ENCODE results near the gene HDHD3. TPM values are rescaled to one million over a fixed set of nuclear protein-coding genes. Genes with fewer than 3 reads are reported as not detected.

HDHD3 gene
- total RNA-seq, 1 donor from 2014 or later, result 15.4 TPM

DNA sequence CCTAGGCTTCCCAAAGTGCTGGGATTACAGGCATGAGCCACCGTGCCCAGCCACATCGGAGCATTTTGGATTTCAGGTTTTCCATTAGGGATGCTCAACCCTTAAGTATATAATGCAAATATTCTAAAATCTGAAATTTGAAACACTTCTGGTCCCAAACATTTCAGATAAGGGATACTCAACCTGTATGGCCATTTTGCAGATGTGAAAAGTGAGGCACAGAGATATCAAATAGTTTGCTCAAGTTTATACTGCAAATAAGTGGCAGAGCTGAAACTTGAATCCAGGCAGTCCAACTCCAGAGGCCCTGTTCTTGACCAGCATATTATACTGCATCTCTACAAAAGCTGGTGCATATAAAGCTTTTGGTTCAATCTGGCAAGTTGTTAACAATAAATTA, 39.1 kb downstream of the HDHD3 start:
- no peak for DNase-seq (ENCODE audit: low spot score)

DNA sequence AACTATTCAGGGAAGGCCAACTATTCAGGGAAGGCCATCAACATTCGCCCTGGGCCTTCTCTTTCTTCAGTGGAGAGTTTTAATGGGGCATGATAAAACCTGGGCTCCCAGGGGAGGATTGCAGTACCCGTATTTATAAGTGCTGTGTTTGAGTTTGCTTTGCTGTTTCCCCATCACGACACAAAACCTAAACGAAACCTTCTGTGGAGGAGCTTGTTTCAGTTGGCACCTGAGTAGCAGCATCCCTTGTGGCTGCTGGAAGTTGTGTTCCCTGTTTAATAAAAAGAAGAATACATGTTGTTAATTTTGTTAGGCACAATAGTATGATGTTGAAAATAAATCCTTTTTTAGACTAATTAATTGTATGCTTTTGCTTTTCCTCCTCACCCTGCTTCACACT, 45.0 kb downstream of the HDHD3 start:
- no peak for DNase-seq (ENCODE audit: low spot score)

DNA sequence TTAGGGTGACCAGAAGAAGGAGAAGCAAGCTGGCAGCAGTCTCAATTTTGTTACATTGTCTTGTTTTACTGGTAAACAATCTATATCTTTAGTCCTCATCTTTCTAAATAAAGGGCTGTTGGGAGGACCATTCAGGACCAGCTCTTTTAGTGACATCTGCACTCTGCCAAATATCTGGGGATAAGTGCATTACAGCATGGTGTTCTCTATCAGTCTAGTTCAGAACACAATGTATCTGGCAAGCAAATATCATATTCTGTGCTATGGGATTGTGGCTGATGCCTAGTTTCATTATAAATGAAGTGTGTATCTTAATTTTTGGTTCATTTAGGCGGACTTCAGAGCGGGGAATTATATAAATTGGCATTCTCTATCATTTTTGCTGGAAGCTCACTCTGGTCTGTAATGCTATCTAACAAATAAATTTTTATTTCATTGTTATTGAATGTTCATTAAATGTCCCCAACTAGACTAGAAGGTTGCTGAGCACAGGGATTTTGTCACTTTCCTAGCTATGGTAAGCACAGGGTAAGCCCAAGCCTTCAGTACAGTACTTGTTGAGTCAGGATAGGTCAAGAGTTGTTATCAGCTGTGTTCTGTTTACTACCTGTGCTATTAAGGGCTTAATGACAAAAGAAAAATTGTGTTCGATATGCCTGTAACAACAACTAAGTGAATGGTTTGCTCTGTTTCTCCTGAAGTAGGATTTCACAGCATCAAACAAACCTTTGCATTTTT, 48.6 kb downstream of the HDHD3 start:
- no peak for DNase-seq (ENCODE audit: low spot score)

DNA sequence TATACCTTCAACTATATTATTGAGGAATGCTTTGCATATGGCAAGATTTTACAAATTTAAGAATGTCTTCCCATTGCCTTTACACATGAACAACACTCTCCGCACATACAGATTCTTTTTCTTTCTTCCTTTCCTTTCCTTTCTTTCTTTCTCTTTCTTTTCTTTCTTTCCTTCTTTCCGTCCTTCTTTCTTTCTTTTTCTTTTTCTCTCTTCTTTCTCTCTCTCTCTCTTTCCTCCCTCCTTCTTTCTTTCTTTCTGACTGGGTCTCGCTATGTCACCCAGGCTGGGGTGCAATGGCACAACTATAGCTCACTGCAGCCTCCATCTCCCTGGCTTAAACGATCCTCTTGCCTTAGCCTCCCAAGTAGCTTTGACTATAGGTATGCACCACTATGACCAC, 50.6 kb downstream of the HDHD3 start:
- DNase-seq (ENCODE audit: low spot score), result no peak

Other genes with a start within 250 kb of the HDHD3 start
- 62.4 TPM for gene SLC31A2, start 226.0 kb downstream of the HDHD3 start, total RNA-seq
- 37.3 TPM for gene FKBP15, start 155.7 kb downstream of the HDHD3 start, total RNA-seq
- gene SLC31A1, start 155.4 kb downstream of the HDHD3 start, total RNA-seq, result 34.6 TPM
- 32.7 TPM for gene CDC26, start 101.4 kb downstream of the HDHD3 start, total RNA-seq
- 18.3 TPM for gene PRPF4, start 101.3 kb downstream of the HDHD3 start, total RNA-seq
- gene RNF183, start 73.6 kb downstream of the HDHD3 start, total RNA-seq, result not detected
- gene WDR31, start 36.7 kb downstream of the HDHD3 start, total RNA-seq, result 4.9 TPM
- 0.19 TPM for gene BSPRY, start 27.4 kb downstream of the HDHD3 start, total RNA-seq
- 52.8 TPM for gene ALAD, start 24.3 kb upstream of the HDHD3 start, total RNA-seq
- gene POLE3, start 33.7 kb upstream of the HDHD3 start, total RNA-seq, result 26.4 TPM
- 0.45 TPM for gene C9orf43, start 33.8 kb upstream of the HDHD3 start, total RNA-seq
- 116 TPM for gene RGS3, start 86.7 kb upstream of the HDHD3 start, total RNA-seq